Measurements from ENCODE around the gene JAM3.
A peak's percentile ranks its signal among the peaks of the same experiment; 100 is the strongest.

Gene JAM3

DNA sequence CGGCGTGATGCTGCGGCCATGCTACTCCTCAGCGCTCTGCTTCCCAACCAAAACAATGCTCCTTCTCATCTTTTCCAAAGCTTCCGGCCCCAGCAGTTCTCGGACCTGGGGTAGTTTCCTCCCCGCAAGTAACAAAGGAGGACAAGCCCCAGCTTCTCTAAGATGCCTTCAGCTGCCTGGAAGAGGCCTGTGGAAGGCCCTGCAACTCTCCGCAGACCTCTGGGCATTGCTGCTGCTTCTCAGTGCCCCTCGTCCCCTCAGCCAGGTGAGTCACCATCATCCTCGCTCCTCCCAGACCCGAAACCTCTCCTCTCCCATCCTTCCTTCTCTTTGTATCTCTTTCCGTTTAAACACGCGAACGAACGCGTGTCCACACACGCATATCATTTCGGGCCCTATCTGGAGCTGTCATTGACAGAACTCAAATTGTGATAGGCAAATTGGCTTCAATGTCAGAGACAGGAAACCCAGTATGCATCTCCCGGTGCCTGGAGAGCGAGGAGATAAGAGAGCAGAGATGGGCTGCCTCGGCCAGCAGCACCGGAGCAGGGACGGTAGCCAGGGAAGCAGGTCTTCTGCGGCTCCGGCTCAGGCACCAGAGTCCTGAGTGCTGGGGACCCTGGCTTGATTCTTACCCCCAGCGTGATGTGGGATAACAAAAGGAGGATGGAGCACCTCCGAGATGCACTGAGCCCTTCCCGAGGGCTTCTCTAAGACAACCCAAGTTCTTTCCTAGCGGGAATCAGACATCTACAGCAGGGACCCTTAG lies 22.0 kb upstream of the JAM3 start:
- no peak overlapping the region for H3K27ac ChIP-seq
- TF ChIP-seq, protein P1, sequence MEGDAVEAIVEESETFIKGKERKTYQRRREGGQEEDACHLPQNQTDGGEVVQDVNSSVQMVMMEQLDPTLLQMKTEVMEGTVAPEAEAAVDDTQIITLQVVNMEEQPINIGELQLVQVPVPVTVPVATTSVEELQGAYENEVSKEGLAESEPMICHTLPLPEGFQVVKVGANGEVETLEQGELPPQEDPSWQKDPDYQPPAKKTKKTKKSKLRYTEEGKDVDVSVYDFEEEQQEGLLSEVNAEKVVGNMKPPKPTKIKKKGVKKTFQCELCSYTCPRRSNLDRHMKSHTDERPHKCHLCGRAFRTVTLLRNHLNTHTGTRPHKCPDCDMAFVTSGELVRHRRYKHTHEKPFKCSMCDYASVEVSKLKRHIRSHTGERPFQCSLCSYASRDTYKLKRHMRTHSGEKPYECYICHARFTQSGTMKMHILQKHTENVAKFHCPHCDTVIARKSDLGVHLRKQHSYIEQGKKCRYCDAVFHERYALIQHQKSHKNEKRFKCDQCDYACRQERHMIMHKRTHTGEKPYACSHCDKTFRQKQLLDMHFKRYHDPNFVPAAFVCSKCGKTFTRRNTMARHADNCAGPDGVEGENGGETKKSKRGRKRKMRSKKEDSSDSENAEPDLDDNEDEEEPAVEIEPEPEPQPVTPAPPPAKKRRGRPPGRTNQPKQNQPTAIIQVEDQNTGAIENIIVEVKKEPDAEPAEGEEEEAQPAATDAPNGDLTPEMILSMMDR (conservative IDR thresholded peaks at IDR 0.05): no peak
- no peak for TF ChIP-seq ZFX (IDR thresholded peaks at IDR 0.05)

DNA sequence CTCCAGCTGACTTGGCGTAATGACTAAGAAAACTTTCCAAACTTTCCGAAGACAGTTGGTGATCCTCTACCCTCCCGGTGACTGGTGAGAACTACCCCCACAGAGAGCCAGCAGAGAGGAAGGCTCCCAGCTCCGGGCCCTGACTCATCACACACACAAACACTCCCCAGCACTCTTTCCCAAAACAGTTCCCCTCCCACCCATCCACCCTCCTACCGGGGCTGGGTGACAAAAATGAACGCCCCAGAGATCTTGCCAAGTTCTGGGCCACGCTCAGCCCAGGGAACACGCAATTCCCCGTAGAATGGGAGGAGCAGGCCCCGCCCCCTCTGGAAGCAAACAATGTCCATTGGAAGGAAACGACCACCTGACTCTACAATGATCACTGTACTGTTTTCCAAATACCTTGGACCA lies 21.3 kb upstream of the JAM3 start:
- TF ChIP-seq, protein P1 (conservative IDR thresholded peaks at IDR 0.05): no peak
- TF ChIP-seq ZFX (IDR thresholded peaks at IDR 0.05): no peak
- no peak overlapping the region for H3K27ac ChIP-seq

DNA sequence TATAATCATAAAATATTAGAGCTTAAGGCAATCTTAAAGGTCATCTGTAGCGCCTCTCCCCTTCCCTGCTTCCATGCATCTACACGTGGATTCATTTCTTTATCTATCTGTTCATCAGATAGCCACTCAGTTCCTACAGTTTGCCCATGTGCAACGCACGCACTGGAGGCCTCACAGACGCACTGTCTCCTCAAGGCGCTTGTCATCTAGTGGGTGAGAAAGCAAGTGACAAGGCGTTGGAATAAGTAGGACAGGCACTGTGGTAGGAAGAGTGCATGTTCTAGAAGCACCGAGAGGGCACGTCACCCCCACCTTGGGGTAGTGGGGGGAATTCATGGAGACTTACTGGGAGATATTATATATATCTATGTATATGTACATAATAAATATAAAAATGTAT lies 20.8 kb upstream of the JAM3 start:
- TF ChIP-seq ZFX (IDR thresholded peaks at IDR 0.05): no peak
- TF ChIP-seq, protein P1 (conservative IDR thresholded peaks at IDR 0.05): no peak
- H3K27ac ChIP-seq: no peak overlapping the region

DNA sequence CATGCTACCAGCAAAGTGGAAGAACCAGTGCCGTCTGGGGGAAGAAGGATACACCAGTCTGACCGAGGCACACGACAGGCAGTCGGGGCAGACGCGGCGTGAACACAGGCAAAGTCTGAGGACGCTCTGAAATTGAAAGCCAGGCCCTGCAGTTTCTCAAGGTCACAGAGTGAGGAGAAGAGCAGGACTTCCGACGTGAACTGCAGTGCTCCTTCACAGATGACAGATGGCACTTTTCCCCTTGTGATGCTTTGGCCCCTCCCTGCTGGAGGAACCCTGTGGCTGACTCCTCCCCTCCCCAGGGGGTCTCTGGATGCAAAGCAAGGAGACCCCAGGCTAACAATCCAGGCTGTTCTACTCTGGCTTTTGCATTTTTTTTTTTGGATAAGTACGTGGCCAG lies 19.6 kb upstream of the JAM3 start:
- TF ChIP-seq, protein P1 (conservative IDR thresholded peaks at IDR 0.05): no peak
- no peak for TF ChIP-seq ZFX (IDR thresholded peaks at IDR 0.05)
- no peak overlapping the region for H3K27ac ChIP-seq

DNA sequence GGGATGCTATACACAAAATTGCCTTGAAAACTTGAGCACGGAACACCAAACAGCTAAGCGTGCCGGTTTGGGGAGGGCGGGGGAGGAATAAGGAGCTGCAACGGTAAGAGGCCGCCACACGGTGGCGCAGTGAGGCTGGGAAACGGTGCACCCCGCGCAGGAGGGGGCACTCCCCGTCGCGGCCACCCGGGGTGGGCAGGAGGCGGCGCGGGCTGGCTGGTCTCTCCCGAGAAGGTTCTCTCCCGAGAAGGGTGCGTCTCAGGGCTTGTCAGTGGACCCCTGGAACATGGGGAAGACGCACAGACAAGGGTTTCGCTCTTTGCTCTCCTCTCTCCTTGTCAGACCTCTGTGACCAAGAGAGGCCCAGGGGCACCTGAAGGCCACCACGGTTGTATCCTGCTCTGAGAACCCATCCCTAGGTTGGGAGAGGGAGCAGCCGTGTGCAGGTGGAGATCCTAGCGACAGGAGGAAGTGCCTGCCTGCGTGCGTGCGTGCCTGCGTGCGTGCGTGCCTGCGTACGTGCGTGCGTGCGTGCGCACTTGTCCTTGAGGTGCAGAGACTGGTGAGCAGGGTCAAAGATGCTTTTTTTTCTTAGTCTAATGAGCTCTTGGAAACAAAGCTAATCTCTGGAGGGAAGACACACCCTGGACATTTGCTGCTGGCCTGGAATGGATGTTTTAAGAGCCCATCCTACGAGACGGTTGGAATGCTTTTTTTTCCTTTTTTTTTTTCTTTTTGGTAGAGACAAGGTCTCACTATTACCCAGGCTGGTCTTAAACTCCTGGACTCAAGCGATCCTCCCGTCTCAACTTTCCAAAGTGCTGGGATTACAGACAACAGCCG lies 18.1 kb upstream of the JAM3 start:
- TF ChIP-seq, protein P1 (conservative IDR thresholded peaks at IDR 0.05): peak; percentile 95
- TF ChIP-seq ZFX (IDR thresholded peaks at IDR 0.05): no peak
- H3K27ac ChIP-seq: no peak overlapping the region

DNA sequence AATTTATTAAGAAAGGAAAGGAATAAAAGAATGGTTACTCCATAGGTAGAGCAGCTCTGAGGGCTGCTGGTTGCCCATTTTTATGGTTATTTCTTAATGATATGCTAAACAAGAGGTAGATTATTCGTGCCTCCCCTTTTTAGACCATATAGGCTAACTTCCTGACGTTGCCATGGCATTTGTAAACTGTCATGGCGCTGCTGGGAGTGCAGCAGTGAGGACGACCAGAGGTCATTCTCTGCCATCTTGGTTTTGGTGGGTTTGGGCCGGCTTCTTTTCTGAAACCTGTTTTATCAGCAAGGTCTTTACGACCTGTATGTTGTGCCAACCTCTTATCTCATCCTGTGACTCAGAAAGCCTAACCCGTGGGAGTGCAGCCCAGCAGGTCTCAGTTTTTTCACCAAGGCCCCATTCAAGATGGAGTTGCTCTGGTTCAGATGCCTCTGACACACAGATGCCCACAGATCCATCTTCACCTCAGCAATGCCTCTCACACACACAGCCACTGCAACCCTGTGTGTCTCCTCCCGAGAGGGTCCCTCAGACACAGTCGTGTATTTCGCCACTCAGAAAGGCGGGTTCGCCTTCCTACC lies 16.4 kb upstream of the JAM3 start:
- no peak overlapping the region for H3K27ac ChIP-seq
- TF ChIP-seq ZFX (IDR thresholded peaks at IDR 0.05): no peak
- TF ChIP-seq, protein P1 (conservative IDR thresholded peaks at IDR 0.05): no peak

Data from C4-2B (cell line).